ENCODE results near the gene AGPS. TPM values are rescaled to one million over a fixed set of nuclear protein-coding genes. Genes with fewer than 3 reads are reported as not detected.

Gene AGPS
- polyA plus RNA-seq, 1 experiment: 6.9 TPM

GRCh38 chr2:177400337-177400923 lies 7.9 kb downstream of the AGPS start:
- no peaks in the 10 kb centered on the region for H3K36me3 ChIP-seq (ENCODE audit: control insufficient read depth, insufficient read depth, low read length)
- TF ChIP-seq CTCF (IDR thresholded peaks at IDR 0.05; ENCODE audit: insufficient read depth, low read depth, low read length): no peak
- CTCF ChIA-PET: interaction anchor here (1.2 to 1.3 kb wide), 2 partner anchors 67 to 204 kb away, joined by 3 read pairs; no protein-coding TSS in a partner anchor
- no peaks in the 10 kb centered on the region for H3K27me3 ChIP-seq (ENCODE audit: control insufficient read depth, insufficient read depth, low read length)
- DNase-seq (ENCODE audit: low read depth): no peak
- no peak overlapping the region for H3K4me3 ChIP-seq (ENCODE audit: low read depth, low read length)
- POLR2A ChIA-PET: no interaction called here

DNA sequence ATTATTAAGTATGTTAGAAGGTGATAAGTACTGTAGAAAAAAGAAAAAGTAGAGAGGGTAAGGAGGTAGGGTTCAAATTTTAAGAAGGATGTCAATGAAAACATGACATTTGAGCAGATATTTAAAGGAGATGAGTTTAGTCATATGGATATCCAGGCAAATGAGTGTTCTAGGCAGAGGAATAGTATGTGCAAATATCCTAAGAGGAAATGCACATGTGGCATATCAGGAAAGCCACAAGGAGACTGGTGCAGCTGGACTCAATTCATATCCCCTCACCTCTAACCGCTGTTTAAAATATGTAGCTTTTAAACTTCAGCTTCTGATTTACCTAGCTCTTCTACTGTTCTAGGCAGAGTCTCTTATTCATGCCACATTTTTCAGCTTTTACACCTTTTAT lies 9.5 kb downstream of the AGPS start:
- DNase-seq (ENCODE audit: low read depth): no peak
- Histone ChIP-seq H3K36me3 (ENCODE audit: control insufficient read depth, insufficient read depth, low read length) (no peaks in the 10 kb centered on the region), H3K27me3 (ENCODE audit: control insufficient read depth, insufficient read depth, low read length) (no peaks in the 10 kb centered on the region), H3K4me3 (ENCODE audit: low read depth, low read length) (no peak overlapping the region)
- CTCF ChIA-PET: interaction anchor here (1.3 kb wide), 1 partner anchor 50 kb away, joined by 5 read pairs; no protein-coding TSS in a partner anchor
- POLR2A ChIA-PET: no interaction called here
- no peak for TF ChIP-seq CTCF (IDR thresholded peaks at IDR 0.05; ENCODE audit: insufficient read depth, low read depth, low read length)

GRCh38 chr2:177403838-177404237 lies 11.3 kb downstream of the AGPS start:
- no peak for TF ChIP-seq CTCF (IDR thresholded peaks at IDR 0.05; ENCODE audit: insufficient read depth, low read depth, low read length)
- ChIA-PET POLR2A (no interaction called here), CTCF (no interaction called here)
- no peak overlapping the region for H3K4me3 ChIP-seq (ENCODE audit: low read depth, low read length)
- no peak for DNase-seq (ENCODE audit: low read depth)
- no peaks in the 10 kb centered on the region for H3K36me3 ChIP-seq (ENCODE audit: control insufficient read depth, insufficient read depth, low read length)
- H3K27me3 ChIP-seq (ENCODE audit: control insufficient read depth, insufficient read depth, low read length): no peaks in the 10 kb centered on the region

GRCh38 chr2:177404243-177404642 lies 11.7 kb downstream of the AGPS start:
- no peak for TF ChIP-seq CTCF (IDR thresholded peaks at IDR 0.05; ENCODE audit: insufficient read depth, low read depth, low read length)
- ChIA-PET CTCF (no interaction called here), POLR2A (no interaction called here)
- H3K36me3 ChIP-seq (ENCODE audit: control insufficient read depth, insufficient read depth, low read length): no peaks in the 10 kb centered on the region
- DNase-seq (ENCODE audit: low read depth): no peak
- no peak overlapping the region for H3K4me3 ChIP-seq (ENCODE audit: low read depth, low read length)
- no peaks in the 10 kb centered on the region for H3K27me3 ChIP-seq (ENCODE audit: control insufficient read depth, insufficient read depth, low read length)

DNA sequence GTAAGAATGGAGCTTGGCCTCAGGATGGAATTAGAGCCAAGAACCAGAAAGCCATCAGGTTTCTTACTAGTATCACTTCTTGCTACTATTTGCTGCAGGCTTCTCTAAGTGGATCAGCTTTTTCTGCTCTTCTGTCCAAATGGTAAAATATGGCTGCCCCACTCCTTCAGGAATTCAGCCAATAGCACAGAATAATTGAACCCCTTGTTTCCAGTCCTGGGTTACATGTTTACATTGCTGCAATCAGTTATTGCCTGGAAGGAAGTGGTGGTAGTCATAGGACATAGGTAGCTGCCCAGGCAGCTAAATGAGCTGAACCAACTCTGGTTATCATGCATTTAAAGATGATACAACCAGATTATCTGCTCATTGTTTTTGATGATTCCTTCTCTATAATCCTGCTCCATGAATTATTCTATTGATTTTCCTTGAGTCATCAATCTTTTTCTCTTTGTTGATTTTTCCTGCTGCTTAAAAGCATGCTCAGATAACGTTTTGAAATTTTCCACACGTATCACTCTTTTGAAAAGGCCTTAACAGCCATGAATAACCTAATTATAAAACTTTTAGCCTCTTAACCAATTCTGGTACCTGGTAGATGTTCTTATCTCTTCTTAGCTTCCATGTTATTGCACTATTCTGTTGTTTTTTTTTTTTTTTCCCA lies 12.6 kb downstream of the AGPS start:
- no peak for DNase-seq (ENCODE audit: low read depth)
- Histone ChIP-seq H3K4me3 (ENCODE audit: low read depth, low read length) (no peak overlapping the region), H3K27me3 (ENCODE audit: control insufficient read depth, insufficient read depth, low read length) (no peaks in the 10 kb centered on the region), H3K36me3 (ENCODE audit: control insufficient read depth, insufficient read depth, low read length) (no peaks in the 10 kb centered on the region)
- ChIA-PET POLR2A (interaction anchor here (0.6 kb wide), 1 partner anchor 8 kb away, joined by 6 read pairs; no protein-coding TSS in a partner anchor), CTCF (interaction anchor here (1.2 kb wide), 1 partner anchor 69 kb away, joined by 7 read pairs; no protein-coding TSS in a partner anchor)
- no peak for TF ChIP-seq CTCF (IDR thresholded peaks at IDR 0.05; ENCODE audit: insufficient read depth, low read depth, low read length)
